CD4-positive, alpha-beta memory T cell (primary cell): Measurements from ENCODE around the gene PHKA1. TPM values are rescaled to one million over a fixed set of nuclear protein-coding genes. Genes with fewer than 3 reads are reported as not detected.

ENCODE experiments used
- polyA plus RNA-seq, 2 donors: library from polyadenylated mRNA; unstranded; fragments of 300-500 nt; fragmentation: Illumina TruSeq; gene quantifications; one replicate each; pipeline ENCODE4 v1.2.3, GENCODE V29; 2021
- total RNA-seq, 2 experiments: library from RNA; stranded (reverse); gene quantifications; one replicate each; pipeline ENCODE4 v1.2.3, GENCODE V29; 2021

The PHKA1 gene
- total and polyA plus RNA-seq, 4 experiments from 2014 or later, result 0.14 to 0.29 TPM; not detected in 2

Other genes with a start within 250 kb of the PHKA1 start
- 10 to 100 TPM; 15.2 to 23.0 TPM for gene HDAC8, start 141.5 kb downstream of the PHKA1 start, total RNA-seq
- gene HDAC8, start 141.5 kb downstream of the PHKA1 start, polyA plus RNA-seq, result 10 to 100 TPM; 15.2 to 18.9 TPM
- under 1 TPM; 0.36 to 0.70 TPM for gene DMRTC1B, start 62.6 kb upstream of the PHKA1 start, total RNA-seq
- 1 to 10 TPM in 1 of 2 donors, under 1 TPM in 1; 0.89 to 1.8 TPM for gene DMRTC1B, start 62.6 kb upstream of the PHKA1 start, polyA plus RNA-seq
- not detected for gene FAM236B, start 68.4 kb upstream of the PHKA1 start, total RNA-seq
- not detected for gene FAM236B, start 68.4 kb upstream of the PHKA1 start, polyA plus RNA-seq
- gene FAM236D, start 93.9 kb upstream of the PHKA1 start, total RNA-seq, result not detected
- not detected for gene FAM236D, start 93.9 kb upstream of the PHKA1 start, polyA plus RNA-seq
- not detected for gene FAM236C, start 198.3 kb upstream of the PHKA1 start, total RNA-seq
- not detected for gene FAM236C, start 198.3 kb upstream of the PHKA1 start, polyA plus RNA-seq
- gene FAM236A, start 223.9 kb upstream of the PHKA1 start, total RNA-seq, result not detected
- not detected for gene FAM236A, start 223.9 kb upstream of the PHKA1 start, polyA plus RNA-seq
- 1 to 10 TPM in 1 of 2 experiments, under 1 TPM in 1; 0.36 to 1.1 TPM for gene DMRTC1, start 229.5 kb upstream of the PHKA1 start, total RNA-seq
- gene DMRTC1, start 229.5 kb upstream of the PHKA1 start, polyA plus RNA-seq, result under 1 TPM; 0.32 to 0.59 TPM